ENCODE measurements around the gene RIMS1.

- TF ChIP-seq CTCF (IDR thresholded peaks at IDR 0.05; ENCODE audit: insufficient read depth, low read length) (no peak), REST (IDR thresholded peaks at IDR 0.05; ENCODE audit: insufficient replicate concordance, low read depth) (no peak), GABPA (IDR thresholded peaks at IDR 0.05; ENCODE audit: low read depth) (no peak), POLR2AphosphoS5 (IDR thresholded peaks at IDR 0.05; ENCODE audit: low read depth) (no peak), SPI1 (IDR thresholded peaks at IDR 0.05; ENCODE audit: borderline replicate concordance, low read depth) (no peak)
These were observed 35.1 kb upstream of the RIMS1 start for GRCh38 chr6:71851214-71851613.
